Ascending aorta (tissue), 2 donors: ENCODE results near the gene RUNX1. TPM values are rescaled to one million over a fixed set of nuclear protein-coding genes. Genes with fewer than 3 reads are reported as not detected.

Experiments
- DNase-seq, 2 donors: peaks; one replicate each; pipeline ENCODE4 v3.0.0-alpha.2; 2019; ENCODE audit warnings: low spot score in 2 of 2
- H3K27ac ChIP-seq, 2 donors: fragments of 200-600 bp; sonication (generic); one replicate each; pipeline ENCODE4 v1.5.1; 2016 to 2017; ENCODE audit warnings: mild to moderate bottlenecking in 1 of 2
- H3K27me3 ChIP-seq: fragments of 200-600 bp; sonication (generic); one replicate; pipeline ENCODE4 v1.5.1; 2017
- H3K36me3 ChIP-seq, 2 donors: fragments of 200-600 bp; sonication (generic); one replicate each; pipeline ENCODE4 v1.5.1; 2016
- H3K4me1 ChIP-seq, 2 donors: fragments of 200-600 bp; sonication (generic); one replicate each; pipeline ENCODE4 v1.5.1; 2016 to 2017; ENCODE audit warnings: mild to moderate bottlenecking in 1 of 2
- H3K4me3 ChIP-seq, 2 donors: fragments of 200-600 bp; sonication (generic); one replicate each; pipeline ENCODE4 v1.5.1; 2016 to 2017; ENCODE audit warnings: mild to moderate bottlenecking in 1 of 2
- H3K9me3 ChIP-seq, 2 donors: fragments of 200-600 bp; sonication (generic); one replicate each; pipeline ENCODE4 v1.5.1; 2016
- CTCF ChIP-seq, 3 experiments: fragments of 200-600 bp in 2 of 3; fragments of 450-650 bp in 1 of 3; sonication (generic) in 2 of 3; IDR thresholded peaks; one replicate each; pipeline ENCODE4 v1.5.1; 2016 to 2019; ENCODE audit warnings: antibody characterized with exemption in 3 of 3, mild to moderate bottlenecking in 1 of 3, moderate library complexity in 1 of 3
- intact Hi-C: fragments of 100-400 bp; cut with DNase I; formaldehyde crosslinking; loops from one replicate; pipeline ENCODE4 v1.15.1; 2023
- total RNA-seq: library from RNA; depleted of rRNA; stranded (reverse); fragments of >200 nt; gene quantifications from one replicate; pipeline ENCODE4 v1.1.0, GENCODE V29; 2016

The RUNX1 gene
- total RNA-seq, 1 donor from 2014 or later, result 16.3 TPM

DNA sequence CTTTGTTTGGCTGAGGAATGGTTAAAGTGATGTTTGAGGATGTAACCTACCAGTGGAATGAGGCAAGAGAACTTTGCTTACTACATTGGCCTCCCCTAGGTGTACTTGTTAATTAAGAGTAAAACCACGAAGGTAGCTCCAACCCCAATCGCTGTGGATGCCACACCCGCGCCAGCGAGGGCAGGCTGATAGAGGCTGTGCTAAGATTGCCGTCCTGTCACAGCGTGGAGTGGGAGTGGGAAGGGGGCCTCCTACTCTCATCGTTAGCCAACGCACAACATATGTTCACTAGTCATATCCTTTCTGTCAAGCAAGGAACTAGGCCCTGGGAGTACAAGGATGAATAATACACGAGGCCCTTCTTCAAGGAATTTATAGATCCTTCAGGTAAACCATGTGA, 99.6 kb downstream of the RUNX1 start:
- Histone ChIP-seq H3K36me3 (no peaks in the 10 kb centered on the region), H3K27ac (no peak overlapping the region), H3K27me3 (no peaks in the 10 kb centered on the region), H3K4me3 (no peak overlapping the region), H3K9me3 (no peaks in the 10 kb centered on the region), H3K4me1 (no peaks in the 10 kb centered on the region)
- TF ChIP-seq CTCF (IDR thresholded peaks at IDR 0.05), result no peak
- DNase-seq, result no peak
- intact Hi-C loops, result no loop called here

- Histone ChIP-seq H3K27me3 (no peaks in the 10 kb centered on the region), H3K9me3 (no peaks in the 10 kb centered on the region), H3K4me1 (no peaks in the 10 kb centered on the region), H3K27ac (no peak overlapping the region), H3K4me3 (no peak overlapping the region), H3K36me3 (no peaks in the 10 kb centered on the region)
- DNase-seq, result no peak
- no peak for TF ChIP-seq CTCF (IDR thresholded peaks at IDR 0.05)
- intact Hi-C loops, result no loop called here
Observed at GRCh38 chr21:34949030-34949429, 100.1 kb downstream of the RUNX1 start.

GRCh38 chr21:34948157-34948556, 100.9 kb downstream of the RUNX1 start:
- intact Hi-C loops, result no loop called here
- no peak overlapping the region for H3K27ac ChIP-seq
- no peaks in the 10 kb centered on the region for H3K9me3 ChIP-seq
- H3K4me1 ChIP-seq, result no peaks in the 10 kb centered on the region
- no peak overlapping the region for H3K4me3 ChIP-seq
- DNase-seq, result no peak
- H3K27me3 ChIP-seq, result no peaks in the 10 kb centered on the region
- H3K36me3 ChIP-seq, result no peaks in the 10 kb centered on the region
- no peak for TF ChIP-seq CTCF (IDR thresholded peaks at IDR 0.05)

DNA sequence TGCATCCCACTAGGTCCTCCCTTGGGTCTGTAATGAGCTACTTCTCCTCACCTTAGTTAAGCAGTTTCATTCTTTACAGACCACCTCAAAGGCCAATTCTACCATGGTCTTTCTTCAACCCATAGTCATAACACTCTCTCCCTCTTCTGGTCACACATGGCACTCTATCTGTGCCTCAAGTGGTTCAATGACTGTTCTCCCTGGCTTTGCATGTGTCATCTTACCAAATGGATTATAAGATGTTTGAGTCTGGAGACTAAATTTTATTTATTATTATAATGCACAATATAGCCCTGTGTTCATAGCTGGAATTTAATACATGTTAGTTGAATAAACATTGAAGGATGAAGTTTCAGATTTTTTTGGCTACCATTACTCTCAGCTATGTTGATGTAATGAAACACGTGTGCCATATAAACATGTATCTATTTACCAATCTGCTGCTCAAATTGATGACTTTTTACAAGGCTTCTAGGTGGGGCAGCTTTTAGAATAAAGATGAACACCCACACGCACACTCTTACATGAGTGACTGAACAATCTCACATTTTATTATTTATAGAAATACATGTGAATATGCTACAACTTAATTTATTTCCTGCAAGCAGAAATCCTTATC, 102.1 kb downstream of the RUNX1 start:
- DNase-seq, result no peak
- no peaks in the 10 kb centered on the region for H3K9me3 ChIP-seq
- no peak overlapping the region for H3K4me3 ChIP-seq
- H3K27me3 ChIP-seq, result no peaks in the 10 kb centered on the region
- no peak overlapping the region for H3K27ac ChIP-seq
- no peaks in the 10 kb centered on the region for H3K36me3 ChIP-seq
- intact Hi-C loops, result no loop called here
- TF ChIP-seq CTCF (IDR thresholded peaks at IDR 0.05), result no peak
- no peaks in the 10 kb centered on the region for H3K4me1 ChIP-seq

GRCh38 chr21:34946385-34946840, 102.7 kb downstream of the RUNX1 start:
- Histone ChIP-seq H3K27me3 (no peaks in the 10 kb centered on the region), H3K36me3 (no peaks in the 10 kb centered on the region), H3K4me1 (no peaks in the 10 kb centered on the region), H3K27ac (no peak overlapping the region), H3K9me3 (no peaks in the 10 kb centered on the region), H3K4me3 (no peak overlapping the region)
- intact Hi-C loops, result no loop called here
- TF ChIP-seq CTCF (IDR thresholded peaks at IDR 0.05), result no peak
- no peak for DNase-seq

DNA sequence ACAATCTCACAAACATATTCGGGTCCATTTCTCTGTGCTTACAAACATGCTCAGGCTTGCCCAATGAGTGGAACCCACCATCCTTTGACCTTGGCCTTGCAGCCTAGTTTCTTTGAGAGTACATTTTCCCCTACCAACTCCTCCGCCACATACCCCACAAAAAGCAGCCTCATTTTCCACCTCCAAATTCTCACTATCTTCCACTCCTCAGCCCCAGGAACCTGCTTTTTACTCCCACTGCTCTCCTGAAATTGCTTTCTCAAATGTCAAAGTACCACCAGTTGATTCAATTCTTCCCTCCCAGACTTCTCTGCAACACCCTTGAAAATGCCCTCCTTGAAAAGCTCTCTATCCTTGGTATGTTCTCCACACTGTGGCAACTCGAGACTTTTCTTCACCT, 103.8 kb downstream of the RUNX1 start:
- no peak overlapping the region for H3K4me3 ChIP-seq
- DNase-seq, result no peak
- H3K36me3 ChIP-seq, result no peaks in the 10 kb centered on the region
- H3K27ac ChIP-seq, result no peak overlapping the region
- H3K9me3 ChIP-seq, result no peaks in the 10 kb centered on the region
- intact Hi-C loops, result no loop called here
- no peak for TF ChIP-seq CTCF (IDR thresholded peaks at IDR 0.05)
- no peaks in the 10 kb centered on the region for H3K4me1 ChIP-seq
- no peaks in the 10 kb centered on the region for H3K27me3 ChIP-seq
